ENCODE data around the gene PCDHA5.
"Not testable (repeated sequence)": the region's sequence is repeated elsewhere in the genome, so short reads cannot be mapped to it uniquely, and the experiment has no call there.

PCDHA5 gene

GRCh38 chr5:140802781-140803271 lies 18.6 kb upstream of the PCDHA5 start:
- POLR2A ChIA-PET (ENCODE audit: low non-redundant PET) = no interaction called here
- no peak overlapping the region for H3K27ac ChIP-seq
- TF ChIP-seq CTCF (conservative IDR thresholded peaks at IDR 0.05; ENCODE audit: low read depth) = no peak
- CTCF ChIA-PET = interaction anchor here (1.1 kb wide), 1 partner anchor 14 kb away, joined by 6 read pairs; no protein-coding TSS in a partner anchor
- DNase-seq (ENCODE audit: low spot score) = no peak

- CTCF ChIA-PET = interaction anchor here (0.6 to 1.9 kb wide), 3 partner anchors 30 to 196 kb away, joined by 3 to 10 read pairs (median 3); partner anchors contain the start of gene PCDHA8
- POLR2A ChIA-PET (ENCODE audit: low non-redundant PET) = no interaction called here
- TF ChIP-seq CTCF (conservative IDR thresholded peaks at IDR 0.05; ENCODE audit: low read depth) = no peak
- no peak within 1 kb of the TSS for H3K27ac ChIP-seq
- no peak for DNase-seq (ENCODE audit: low spot score)
Observed at GRCh38 chr5:140806834-140807775, 14.3 kb upstream of the PCDHA5 start, which contains the start of gene PCDHA4. Gene PCDHA4 (plus strand): TSS chr5:140807068.

- CTCF ChIA-PET = interaction anchor here (0.6 to 1.6 kb wide), 2 partner anchors 14 to 195 kb away, joined by 3 to 7 read pairs; no protein-coding TSS in a partner anchor
- POLR2A ChIA-PET (ENCODE audit: low non-redundant PET); H3K27ac ChIP-seq; DNase-seq (ENCODE audit: low spot score): not testable (repeated sequence)
Observed at GRCh38 chr5:140808241-140808888, 13.0 kb upstream of the PCDHA5 start.

GRCh38 chr5:140808889-140809291 lies 12.5 kb upstream of the PCDHA5 start:
- H3K27ac ChIP-seq = no peak overlapping the region
- DNase-seq (ENCODE audit: low spot score) = no peak
- ChIA-PET CTCF (interaction anchor here (1.6 kb wide), 1 partner anchor 13 kb away, joined by 7 read pairs; no protein-coding TSS in a partner anchor), POLR2A (ENCODE audit: low non-redundant PET) (no interaction called here)
- no peak for TF ChIP-seq CTCF (conservative IDR thresholded peaks at IDR 0.05; ENCODE audit: low read depth)

GRCh38 chr5:140822281-140822629 lies 842 bp downstream of the PCDHA5 start:
- CTCF ChIA-PET = interaction anchor here (0.5 to 1.1 kb wide), 3 partner anchors 8 to 153 kb away, joined by 3 to 7 read pairs (median 3); no protein-coding TSS in a partner anchor
- H3K27ac ChIP-seq = no peak overlapping the region
- POLR2A ChIA-PET (ENCODE audit: low non-redundant PET) = no interaction called here
- peak; percentile 28; the same call in 1 of the 2 replicates for TF ChIP-seq CTCF (conservative IDR thresholded peaks at IDR 0.05; ENCODE audit: low read depth)
- no peak for DNase-seq (ENCODE audit: low spot score)

- H3K27ac ChIP-seq; DNase-seq (ENCODE audit: low spot score); POLR2A ChIA-PET (ENCODE audit: low non-redundant PET); CTCF ChIA-PET: not testable (repeated sequence)
Observed at GRCh38 chr5:140822969-140823368, 1.6 kb downstream of the PCDHA5 start.

- ChIA-PET POLR2A (ENCODE audit: low non-redundant PET) (no interaction called here), CTCF (interaction anchor here (0.6 kb wide), 1 partner anchor 60 kb away, joined by 4 read pairs; no protein-coding TSS in a partner anchor)
- no peak overlapping the region for H3K27ac ChIP-seq
- no peak for DNase-seq (ENCODE audit: low spot score)
- TF ChIP-seq CTCF (conservative IDR thresholded peaks at IDR 0.05; ENCODE audit: low read depth) = no peak
Observed at GRCh38 chr5:140823475-140823874, 2.1 kb downstream of the PCDHA5 start.
